Eye (tissue), 1 donor: ENCODE measurements around the gene PLEKHG1.

Experiments
- DNase-seq: peaks from one replicate; pipeline ENCODE4 v3.0.0-alpha.2; 2015

PLEKHG1 gene

DNA sequence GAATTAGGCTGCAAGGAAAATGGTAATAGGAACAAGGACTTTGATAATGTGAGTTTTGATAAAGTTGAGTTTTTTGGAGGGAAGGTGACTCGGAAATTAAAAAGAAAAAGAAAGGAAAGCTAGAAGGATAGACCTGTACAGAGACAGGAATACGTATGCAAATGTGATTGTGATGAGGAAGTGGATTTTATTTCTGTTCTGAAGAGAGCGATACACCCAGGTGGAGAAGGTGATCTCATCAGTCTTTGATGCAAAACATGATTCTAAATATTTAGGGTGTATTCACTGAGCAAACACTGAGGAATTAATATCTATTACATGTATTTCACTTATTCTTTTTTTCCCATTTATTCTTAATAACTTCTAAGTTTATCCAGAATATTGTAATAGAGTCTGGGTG, 9.2 kb upstream of the PLEKHG1 start:
- DNase-seq = no peak

DNA sequence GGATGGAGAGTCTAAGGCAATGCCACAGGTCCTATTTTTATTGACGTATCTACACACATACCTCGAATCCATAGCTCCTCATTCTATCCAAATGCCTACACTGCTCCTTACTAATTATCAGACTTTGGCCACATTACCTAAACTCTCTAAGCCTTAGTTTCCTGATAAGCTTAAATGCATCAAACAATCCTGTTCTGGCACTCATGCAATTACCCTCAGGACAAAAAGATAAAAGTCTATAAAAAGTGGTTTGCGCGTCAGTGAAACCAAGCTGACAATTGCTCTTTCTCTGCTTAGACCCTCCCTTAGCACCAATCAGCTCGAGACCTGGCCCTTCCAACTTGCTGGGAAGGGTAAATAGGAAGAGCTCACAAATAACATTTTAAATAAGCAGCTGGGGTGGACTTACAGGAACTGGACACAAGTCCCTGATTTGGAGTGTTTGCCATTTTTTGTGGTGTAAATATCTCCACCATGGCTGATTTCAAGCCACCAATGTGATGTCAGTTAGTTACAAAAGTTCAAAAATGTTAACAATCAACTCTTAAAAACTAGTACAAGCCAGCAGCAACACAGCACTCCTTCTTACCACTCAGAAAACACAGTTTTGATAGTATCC, 7.2 kb upstream of the PLEKHG1 start:
- no peak for DNase-seq

DNA sequence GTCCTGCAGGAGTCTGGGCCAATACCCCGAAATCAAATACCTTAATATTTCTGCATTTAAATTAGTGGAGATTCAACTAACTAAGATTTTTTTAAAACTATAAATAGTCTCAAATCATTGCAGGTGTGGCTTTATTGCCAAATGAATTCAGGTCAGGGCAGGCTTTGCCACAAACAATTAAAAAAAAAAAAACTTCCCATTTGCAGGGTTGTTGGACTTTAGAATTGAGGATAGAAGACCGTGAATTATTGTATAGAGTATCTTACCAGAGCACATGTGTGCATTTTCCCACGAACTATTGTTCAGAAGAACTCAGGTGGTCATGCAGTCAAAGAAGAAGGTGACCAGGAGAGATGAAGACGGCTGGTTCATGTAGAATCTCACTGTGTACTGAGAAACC, 6.6 kb upstream of the PLEKHG1 start:
- no peak for DNase-seq

DNA sequence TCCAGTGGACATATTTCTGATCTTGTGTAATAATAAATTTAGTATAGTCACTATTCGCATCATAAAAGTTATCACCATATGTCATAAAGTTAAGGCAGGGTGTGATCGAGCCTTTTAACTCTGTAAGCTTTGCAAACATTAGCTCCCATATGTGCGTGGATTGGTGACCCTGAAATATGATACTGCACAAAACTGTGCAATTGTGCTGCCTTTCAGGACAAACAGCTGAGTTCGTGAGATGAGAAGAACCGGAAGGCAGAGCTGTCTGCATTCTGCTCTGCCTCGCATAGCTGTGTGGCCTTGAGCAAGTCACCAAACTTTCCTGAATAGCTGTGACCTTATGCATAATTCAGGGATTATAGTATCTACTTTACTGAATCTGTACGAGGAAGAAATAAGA, 3.2 kb upstream of the PLEKHG1 start:
- DNase-seq = no peak

DNA sequence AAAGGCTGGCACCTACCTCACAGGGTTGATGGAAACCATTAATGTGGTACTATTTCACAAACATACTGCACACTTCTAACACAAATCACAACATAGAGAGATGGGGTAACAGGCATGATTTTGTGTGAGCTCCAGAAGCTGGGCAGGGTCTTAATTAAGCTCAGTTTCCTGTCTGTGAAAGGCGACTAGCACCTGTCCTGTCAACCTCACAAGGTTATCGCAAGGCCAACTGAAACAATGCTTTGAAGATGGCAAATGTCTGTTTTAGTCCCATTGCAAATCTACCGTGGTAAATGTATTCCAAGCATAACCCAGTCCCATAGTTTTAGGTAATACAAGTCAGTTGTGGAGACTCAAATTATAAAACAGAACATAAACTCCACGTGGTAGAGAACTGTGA, 1.3 kb upstream of the PLEKHG1 start:
- no peak for DNase-seq

DNA sequence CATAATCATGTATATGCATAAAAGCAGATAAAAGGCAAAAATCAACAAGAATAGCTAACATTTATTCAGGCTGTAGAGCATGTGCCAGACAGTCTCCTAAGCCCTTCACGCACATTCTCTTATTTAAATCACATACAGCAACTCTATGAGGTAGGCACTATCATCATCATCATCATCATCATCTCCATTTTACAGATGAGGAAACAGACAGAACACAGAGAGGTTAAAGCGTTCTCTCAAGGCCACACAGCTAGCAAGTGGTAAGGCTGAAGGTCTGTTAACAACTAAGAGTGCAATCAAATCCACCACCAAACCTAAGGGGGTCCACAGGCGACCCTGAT, 857 bp upstream of the PLEKHG1 start:
- DNase-seq = no peak

DNA sequence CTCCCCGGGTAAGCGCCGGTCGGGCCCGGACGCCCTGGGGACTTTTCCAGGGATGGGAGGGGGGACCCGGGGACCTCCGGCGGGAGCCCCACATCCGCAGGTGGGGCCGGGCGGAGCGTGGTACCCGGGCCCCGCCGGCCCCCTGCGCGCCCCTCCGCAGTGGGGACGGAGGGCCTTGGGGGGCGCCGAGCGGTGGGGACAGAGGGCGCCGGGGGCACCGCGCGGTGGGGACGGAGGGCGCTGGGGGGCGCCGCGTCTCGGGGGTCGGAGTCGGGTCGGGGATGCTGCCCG, 270 bp downstream of the PLEKHG1 start:
- DNase-seq = no peak

DNA sequence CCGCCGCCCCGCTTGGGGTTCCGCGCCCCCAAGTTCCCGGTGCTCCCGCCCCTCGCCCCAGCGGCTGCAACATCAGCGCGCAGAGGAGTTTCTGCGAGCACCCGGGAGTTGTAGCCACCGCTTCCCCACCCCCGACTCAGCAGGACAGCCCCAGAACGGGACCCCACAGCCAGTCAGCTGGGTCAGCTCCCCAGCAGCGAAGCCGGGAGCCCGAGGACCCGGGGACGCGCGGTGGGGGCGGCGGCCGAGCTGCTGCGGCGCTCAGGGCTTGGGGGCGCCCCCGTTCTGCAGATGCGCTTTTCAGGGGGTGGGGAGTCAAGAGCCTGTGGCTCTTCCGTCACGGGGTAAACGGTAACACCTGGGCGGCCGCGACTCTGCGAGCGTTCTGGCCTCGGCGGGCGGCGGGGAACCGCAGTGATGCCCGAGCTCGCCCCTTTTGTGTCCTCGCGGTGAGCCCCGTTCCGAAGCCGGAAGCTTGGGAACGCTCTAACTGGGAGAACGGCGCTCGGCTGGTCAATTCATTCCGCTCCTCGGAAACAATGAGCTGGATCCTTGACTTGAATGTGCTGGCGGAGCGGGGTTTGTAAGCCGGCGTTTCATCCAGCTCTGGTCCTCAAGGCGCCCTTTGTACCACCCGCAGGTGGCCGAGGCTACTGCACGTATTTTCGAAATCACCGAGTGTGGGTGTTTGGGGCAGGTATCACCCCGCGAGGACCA, 774 bp downstream of the PLEKHG1 start:
- peak; percentile 95 for DNase-seq

DNA sequence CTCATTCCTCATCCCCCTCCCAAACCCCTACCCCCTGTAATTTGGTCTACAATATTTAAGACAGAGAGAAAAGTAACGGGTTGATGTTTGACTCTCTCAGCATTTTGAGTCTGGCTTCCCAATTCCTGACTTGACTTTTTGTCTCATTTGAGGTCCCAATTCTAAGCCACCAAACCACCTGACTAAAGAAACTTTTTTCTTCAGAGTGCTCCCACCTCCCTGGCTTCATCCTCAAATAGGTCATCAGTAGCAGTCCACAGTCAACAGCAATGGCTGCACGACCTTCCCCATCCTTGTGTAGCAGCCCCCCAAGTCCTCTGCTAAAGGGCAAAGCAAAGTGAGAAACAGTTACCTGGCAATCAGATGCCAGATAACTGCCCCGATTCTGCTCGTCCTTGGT, 1.8 kb downstream of the PLEKHG1 start:
- DNase-seq = peak; percentile 47

DNA sequence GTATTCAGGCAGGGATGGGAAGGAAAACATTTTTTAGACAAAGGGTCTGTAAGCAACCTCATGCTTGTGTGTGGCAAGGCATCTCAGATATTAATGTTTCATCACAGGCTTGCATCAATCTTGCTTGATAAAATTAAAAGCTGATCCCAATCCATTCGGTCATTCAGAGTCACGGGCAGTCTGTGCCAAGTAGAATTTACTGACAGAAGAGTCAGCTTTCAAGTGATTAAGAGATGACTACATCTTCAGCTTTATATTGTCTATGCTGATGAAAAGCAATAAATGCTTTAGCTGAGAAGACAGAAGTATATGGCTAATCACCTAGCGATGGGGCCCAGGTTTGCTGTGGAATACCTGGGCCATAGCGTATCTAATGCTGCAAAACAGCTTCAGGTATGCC, 3.5 kb downstream of the PLEKHG1 start:
- peak; percentile 55 for DNase-seq

DNA sequence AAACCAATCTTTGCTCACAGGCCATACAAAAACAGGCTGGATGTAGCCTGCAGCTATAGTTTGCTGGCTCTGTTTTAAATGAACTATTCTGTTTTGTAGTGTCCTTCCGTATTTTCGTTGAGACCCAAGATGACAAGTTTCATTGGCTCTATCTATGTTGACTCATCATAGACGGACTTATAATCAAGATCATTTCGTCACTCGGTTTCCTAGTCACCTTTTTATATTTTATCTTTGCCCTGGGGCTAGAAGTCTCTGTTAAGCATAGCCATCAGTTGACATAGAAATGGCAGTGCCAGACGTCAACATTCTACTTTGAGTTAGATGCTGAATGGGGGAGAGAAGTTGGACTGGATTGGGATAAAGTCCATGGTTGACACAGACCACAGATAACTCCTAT, 4.8 kb downstream of the PLEKHG1 start:
- DNase-seq = no peak

DNA sequence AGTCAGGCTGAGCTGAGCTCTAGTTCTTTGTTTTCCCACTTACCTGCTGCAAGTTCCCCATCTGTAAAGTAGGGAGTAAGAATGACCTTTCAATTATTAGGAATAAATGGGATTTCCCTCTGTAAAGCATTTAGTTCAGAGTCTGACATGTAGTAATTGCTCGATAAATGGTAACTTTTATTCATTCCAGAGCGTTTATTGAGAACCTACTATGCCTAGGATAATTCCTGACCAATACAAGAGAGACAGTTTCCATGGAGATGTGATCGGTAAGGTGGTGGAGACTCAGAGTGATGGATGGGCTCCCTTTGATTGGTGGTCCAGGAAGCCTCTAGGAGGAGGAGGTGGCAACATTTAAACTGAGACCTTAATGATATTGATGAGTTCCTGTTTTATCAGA, 5.6 kb downstream of the PLEKHG1 start:
- peak; percentile 25 for DNase-seq

DNA sequence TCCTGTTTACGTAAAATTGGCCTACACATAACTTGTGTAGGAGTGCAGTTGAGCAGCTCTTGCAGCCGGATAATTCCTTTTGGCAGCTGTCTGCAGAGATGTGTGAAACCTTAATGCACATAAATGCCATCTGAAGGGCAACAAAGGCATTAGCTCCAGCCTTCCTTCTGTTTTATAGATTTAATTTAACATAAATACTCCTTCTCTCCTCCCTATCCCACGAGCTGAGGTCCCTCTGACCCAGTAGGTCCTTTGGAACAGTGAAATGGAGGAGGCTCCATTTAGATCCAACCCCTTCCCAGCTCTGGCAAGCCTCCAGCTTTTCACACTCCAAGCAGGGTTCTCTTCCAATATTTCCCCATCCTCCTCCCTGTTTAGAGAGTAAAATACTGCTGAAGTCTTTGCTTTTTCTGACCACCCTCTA, 6.5 kb downstream of the PLEKHG1 start:
- DNase-seq = peak; percentile 95

DNA sequence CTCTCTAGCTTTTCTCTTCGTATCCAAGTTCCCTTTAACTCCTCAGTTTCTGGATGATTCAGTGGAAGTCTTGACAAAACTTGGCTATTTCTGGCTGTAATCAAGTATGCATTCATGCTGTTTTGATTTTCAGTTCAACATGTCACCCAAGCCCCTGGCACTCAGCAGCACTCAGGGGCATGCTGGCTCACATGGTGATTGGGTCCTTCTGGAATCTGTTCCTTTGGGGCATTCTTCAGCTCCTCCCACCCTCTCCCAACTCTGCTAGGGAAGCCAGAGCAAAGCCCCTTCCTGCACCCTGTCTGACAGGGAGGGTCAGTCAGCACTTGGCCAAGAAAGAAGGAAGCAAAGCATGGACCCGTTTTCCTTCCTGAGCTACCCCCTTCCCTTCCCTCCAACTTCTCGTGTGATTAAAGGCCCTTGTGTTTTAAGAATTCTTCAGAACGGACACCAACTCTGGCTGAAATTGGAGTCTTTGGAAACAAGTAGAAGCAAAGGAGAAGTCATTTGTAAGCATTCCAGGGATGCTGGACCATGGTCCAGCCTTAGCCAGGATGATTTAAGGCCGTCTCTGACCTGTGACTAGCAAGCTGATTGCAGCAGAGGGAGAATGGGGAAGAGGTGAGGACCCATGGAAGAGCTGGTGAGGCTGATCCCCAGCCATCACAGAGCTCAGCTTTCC, 7.1 kb downstream of the PLEKHG1 start:
- DNase-seq = no peak

DNA sequence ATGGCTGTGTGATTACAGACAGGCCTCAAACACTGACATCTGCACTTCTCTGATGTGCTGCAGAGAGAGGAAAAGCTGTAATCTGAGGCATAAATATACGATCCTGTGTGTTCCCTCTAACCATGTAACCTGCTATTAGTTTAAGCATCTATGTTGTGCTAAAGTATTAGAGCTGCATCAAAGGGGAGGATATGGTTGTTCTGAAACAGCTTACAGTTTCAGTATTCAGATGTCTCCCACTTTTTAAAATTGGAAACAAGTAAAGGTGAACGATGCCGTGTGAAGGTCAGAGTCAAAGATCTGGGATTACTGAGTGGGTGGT, 7.6 kb downstream of the PLEKHG1 start:
- DNase-seq = no peak

DNA sequence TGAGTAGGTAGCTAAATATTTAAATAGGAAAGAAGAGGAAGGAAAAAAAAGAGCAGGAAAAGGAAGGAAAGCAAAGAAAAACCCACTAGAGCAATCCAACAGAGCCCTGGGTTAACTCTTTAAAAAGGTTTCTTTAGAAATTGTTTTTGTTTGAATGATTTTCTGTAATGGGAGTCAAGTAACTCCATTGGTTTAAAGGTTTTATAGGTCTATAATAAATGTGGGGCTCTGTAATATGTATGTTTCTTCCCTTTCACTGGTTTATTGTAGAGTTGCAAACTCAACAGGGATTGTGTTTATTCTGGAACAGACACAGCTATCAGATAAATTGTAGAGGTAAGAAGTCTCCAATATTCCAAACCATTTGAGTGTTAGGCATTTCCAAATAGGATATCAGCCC, 10.9 kb downstream of the PLEKHG1 start:
- no peak for DNase-seq

DNA sequence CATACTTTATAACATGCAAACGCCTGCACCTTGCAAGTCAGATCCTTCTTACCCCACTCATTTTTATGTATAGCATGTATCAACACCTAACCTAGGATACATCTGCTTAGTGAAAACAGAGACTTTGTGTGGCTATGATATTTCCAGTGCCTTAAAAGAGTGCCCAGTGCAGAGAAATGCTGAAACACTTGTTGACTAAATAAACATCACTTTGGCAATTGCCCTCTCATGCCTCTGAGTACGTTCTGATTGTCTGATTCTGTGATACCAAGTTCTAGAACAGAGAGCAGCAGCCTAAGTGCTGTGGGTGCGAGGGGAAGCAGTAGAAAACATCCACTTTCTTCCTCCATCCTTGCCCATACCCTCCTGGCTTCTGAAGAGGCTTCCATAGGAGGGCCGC, 13.6 kb downstream of the PLEKHG1 start:
- DNase-seq = no peak

DNA sequence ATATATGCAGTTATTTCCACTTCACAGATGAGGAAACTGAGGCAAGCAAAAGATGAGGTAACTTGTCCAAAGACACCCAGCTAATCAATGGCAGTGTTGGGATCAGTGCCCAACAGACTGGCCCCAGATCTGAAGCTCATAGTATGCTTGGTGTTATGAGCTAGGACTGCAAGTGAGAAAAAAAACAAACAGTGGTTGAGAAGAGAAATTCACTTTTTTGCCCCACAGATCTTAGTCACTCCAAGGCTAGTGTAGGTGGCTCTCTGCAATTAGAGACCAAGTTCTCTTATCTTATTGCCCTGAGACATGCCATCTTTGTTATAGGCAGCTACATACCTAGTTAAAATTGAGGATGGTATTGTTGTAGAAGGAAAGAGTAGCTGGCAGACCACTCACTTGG, 16.3 kb downstream of the PLEKHG1 start:
- no peak for DNase-seq

DNA sequence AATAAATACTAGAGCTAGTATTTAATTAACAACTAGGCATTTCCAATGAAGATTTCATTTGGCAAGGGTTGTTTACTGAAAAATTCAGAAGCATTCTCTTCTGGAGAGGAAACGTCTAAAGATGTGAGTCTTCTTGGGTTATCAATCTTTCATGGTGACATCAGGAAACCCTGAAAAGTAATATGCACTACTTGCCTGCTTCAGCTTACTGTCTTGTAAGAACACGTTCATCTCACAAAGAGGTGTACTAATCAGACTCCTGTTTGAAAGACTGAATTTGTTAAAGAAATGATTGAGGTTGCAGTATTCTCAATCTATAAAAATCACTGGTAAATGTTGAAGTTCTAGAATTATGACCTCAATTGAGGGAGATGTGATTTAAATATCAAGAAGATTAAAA, 16.9 kb downstream of the PLEKHG1 start:
- peak; percentile 64 for DNase-seq

DNA sequence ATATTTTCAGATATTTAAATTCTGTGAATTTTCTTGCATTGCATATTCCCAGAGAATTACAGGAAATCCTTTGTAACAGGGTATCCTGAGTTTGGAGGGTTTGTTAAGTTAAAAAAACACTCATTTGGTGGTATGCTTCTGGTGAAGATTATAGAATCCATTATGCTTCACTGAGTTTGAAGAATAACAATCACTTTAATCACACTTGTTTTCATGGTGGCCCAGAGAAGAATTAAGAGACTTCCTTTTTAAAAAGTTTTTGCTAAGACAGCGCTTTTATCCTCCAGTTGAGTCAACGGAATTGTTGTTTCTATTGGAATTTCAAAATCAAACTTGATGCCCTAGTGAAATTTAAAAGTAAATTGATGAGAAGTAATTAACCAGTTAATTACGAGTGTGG, 17.4 kb downstream of the PLEKHG1 start:
- peak; percentile 88 for DNase-seq

DNA sequence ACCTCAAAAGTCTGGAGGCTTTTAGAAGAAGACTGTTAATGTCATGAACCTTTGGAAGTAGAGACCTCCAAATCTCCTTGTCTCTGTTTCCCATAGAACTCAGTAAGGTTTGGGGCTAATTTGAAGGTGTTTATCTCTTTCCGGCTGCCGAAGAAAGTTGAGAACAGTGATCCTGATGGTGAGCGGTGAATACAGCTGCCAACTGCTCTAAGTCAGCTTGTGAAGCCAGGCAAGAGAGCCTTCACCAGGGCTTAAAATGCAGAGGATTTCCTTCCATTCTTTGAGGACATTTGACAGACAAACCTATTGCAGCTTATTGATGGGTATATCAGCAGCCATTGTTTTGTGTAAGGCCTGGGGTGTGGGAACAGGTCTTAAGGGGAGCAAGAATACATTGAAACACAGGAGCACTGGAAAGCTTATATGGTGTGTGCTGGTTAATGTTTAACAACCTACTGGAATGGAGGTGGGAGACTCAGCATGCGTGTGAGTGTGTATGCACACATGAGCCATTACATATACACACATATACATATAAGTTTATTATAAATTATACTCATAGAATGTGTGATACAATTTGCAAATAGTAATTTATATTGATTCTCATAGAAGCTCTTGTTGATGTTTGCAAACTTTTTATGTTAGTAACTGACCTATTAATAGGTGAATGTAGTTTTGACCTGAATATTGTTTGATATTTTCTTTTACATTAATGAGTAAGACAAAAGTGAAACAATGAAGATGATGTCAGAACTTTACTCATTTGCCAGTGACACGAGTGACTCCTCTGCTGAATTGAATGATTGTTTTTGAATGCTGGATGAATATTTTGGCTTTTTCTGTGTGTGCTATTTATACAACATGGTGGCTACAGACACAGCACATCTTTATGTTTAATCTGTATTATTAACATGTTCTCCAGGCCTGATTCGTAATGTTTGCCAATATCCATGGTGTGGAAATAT, 18.1 kb downstream of the PLEKHG1 start:
- peak; percentile 40 for DNase-seq

DNA sequence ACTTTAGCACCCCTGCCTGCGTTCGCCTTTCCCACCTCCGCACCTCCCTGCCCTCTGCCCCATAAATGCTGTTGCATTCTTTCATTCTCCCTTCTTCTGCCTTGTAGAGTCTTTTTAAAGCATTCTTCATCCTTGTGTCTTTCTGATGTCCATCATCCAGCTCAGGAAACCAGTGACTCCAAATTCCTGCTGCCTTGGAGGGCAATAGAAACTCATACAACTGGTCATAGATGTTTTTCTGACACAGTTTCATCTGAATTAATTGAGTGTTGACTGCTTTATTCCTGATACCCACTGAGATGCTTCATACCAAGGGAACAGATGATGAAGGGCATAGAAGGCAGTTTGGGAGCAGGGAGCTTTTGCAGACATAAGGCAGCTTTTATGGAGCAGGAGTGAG, 19.6 kb downstream of the PLEKHG1 start:
- peak; percentile 61 for DNase-seq

DNA sequence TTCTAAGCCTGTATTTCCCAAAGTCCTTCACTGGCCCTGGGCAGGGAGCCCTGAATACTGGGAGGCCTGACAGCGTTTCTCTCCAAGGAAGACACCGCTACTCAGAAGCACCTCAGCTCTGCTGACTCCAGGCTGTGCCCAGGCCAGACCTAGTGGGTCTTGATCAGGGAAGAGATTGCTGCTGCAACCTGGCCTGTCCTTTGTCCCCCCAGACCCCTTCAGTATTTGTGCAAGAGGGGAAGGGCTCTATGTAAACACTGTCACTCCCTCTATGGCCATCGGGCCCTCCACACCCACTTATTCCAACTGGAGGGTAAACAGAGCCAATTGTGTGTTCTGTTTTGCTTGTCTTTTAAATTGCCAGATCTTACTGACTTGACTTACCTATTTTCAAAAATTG, 20.6 kb downstream of the PLEKHG1 start:
- no peak for DNase-seq

DNA sequence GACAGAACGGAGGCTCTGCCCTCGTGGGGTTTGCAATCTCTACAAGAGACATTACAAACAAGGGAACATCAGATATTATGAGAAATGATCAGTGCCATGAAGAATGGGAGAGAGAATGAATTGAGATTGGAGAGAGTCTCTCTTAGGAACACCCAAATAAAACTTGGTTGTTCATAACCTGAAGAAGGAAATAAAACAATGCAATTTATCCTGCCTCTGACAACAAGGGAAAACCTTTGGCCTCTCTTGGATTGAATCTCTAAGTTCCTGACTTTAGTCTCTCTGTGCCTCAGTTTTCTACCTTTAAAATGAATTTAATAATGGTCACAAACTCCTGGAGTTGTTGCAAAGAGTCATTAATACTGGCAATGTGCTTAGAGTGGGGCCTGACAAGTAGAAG, 21.1 kb downstream of the PLEKHG1 start:
- DNase-seq = no peak
